Heart right ventricle (tissue), 16 donors: ENCODE data around the gene ZNF705A. TPM values are rescaled to one million over a fixed set of nuclear protein-coding genes. Genes with fewer than 3 reads are reported as not detected.
"Not testable (repeated sequence)": the region's sequence is repeated elsewhere in the genome, so short reads cannot be mapped to it uniquely, and the experiment has no call there.

ENCODE experiments used
- ATAC-seq, 8 donors: fragments of 200-7000 bp; cut with Tn5 transposase; one replicate each; pipeline ENCODE4 v1.9.1; 2020; ENCODE audit warnings: mild to moderate bottlenecking in 8 of 8, moderate library complexity in 8 of 8, moderate number of reproducible peaks in 1 of 8
- DNase-seq, 2 donors: peaks; one replicate each; pipeline ENCODE4 v3.0.0-alpha.2; 2020
- H3K27ac ChIP-seq, 10 donors: fragments of 200-600 bp; sonication (generic) in 2 of 10; one replicate each; pipeline versions ENCODE4 v1.5.0 to v1.8.0; 2020 to 2022; ENCODE audit warnings: mild to moderate bottlenecking in 3 of 10
- H3K27me3 ChIP-seq, 7 donors: fragments of 200-600 bp; one replicate each; pipeline ENCODE4 v1.8.0; 2021 to 2022; ENCODE audit warnings: mild to moderate bottlenecking in 2 of 7
- H3K36me3 ChIP-seq, 9 donors: fragments of 200-600 bp; sonication (generic) in 1 of 9; one replicate each; pipeline versions ENCODE4 v1.5.0 to v1.8.0; 2020 to 2022; ENCODE audit warnings: mild to moderate bottlenecking in 2 of 9
- H3K4me1 ChIP-seq, 9 donors: fragments of 200-600 bp; sonication (generic) in 1 of 9; one replicate each; pipeline versions ENCODE4 v1.5.0 to v1.8.0; 2020 to 2022; ENCODE audit warnings: mild to moderate bottlenecking in 4 of 9
- H3K4me3 ChIP-seq, 10 donors: fragments of 200-600 bp; sonication (generic) in 2 of 10; one replicate each; pipeline versions ENCODE4 v1.5.0 to v1.8.0; 2020 to 2022; ENCODE audit warnings: mild to moderate bottlenecking in 7 of 10, moderate library complexity in 2 of 10
- H3K9me3 ChIP-seq, 11 donors: fragments of 200-600 bp in 10 of 11; sonication (generic) in 2 of 11; one replicate each; pipeline versions ENCODE4 v1.5.0 to v1.8.0; 2013 to 2022; ENCODE audit warnings: mild to moderate bottlenecking in 2 of 11, control low read depth in 1 of 11, moderate library complexity in 1 of 11
- WGBS, 2 donors: extraction: QIAGEN DNeasy Blood & Tissue Kit; methylation state at CpG; one replicate each; pipeline ENCODE4 v1.1.7; 2013; ENCODE audit warnings: inconsistent platforms in 1 of 2; 5-methylcytosine and 5-hydroxymethylcytosine counted together
- intact Hi-C, 10 donors: fragments of 100-400 bp; cut with DNase I; formaldehyde crosslinking; loops; one replicate each; pipeline versions ENCODE4 v1.11.1 to v1.14.2; 2022
- polyA plus RNA-seq, 2 donors: library from polyadenylated mRNA; stranded (reverse); fragments of 200-250 nt; gene quantifications; one replicate each; pipeline ENCODE4 v1.2.3, GENCODE V29; 2013
- total RNA-seq, 10 donors: library from RNA; stranded (reverse); fragmentation: NEBNext Ultra II Directional in 3 of 10; extraction: Animal tissue kit (Norgen Biotek cat#: 25700) in 3 of 10; gene quantifications; one replicate each; pipeline versions ENCODE4 v1.2.1 to v1.2.4, GENCODE V29; 2021 to 2023
- TF ChIP-seq, protein P1 (sequence below), 9 donors: fragments of 200-600 bp; sonication (generic) in 2 of 9; IDR thresholded peaks; one replicate each; pipeline versions ENCODE4 v1.5.0 to v1.8.0; 2021 to 2022; ENCODE audit warnings: antibody characterized with exemption in 9 of 9, mild to moderate bottlenecking in 5 of 9, moderate library complexity in 1 of 9
- donor health status: Arrhythmogenic right ventricular cardiomyopathy.
- donor health status: ischemic (EF 13 %, LVEDD 7.1; RV severe dilation, severe dysfunction).
- donor health status: healthy with polysubstance abuse.
- donor health status: DM: no; HTN: yes; CAD: no.
- donor health status: DM: no; HTN: no; CAD: no.
- donor health status: ischemic (EF 25% LVEDD 6.9; RV normal size, moderate dysfunction).
- donor health status: ischemic (EF 25% LVEDD 5.7; RV mildly dilated, moderate dysfunction).
- donor health status: healthy.
- donor health status: DM: yes; HTN: yes; CAD: no.
- donor health status: Ischemic cardiomyopathy.
- donor health status: ischemic (EF 35%, LVEDD 5.7; RV mildly dilated, moderate dysfunction).
- donor health status: nonischemic (EF 11% LVEDD 7.7; RV severe dilation, severe dysfunction).
- donor health status: DM: yes; HTN: yes; CAD: no.
- donor health status: PGD.
- donor health status: ischemic (EF 29% LVEDD 5.4; RV normal size, mild dysfunction).
- donor health status: nonischemic (EF 23%, LVEDD 6.1; RV moderate dilation, normal function).

Gene ZNF705A
- total and polyA plus RNA-seq, 12 donors: not detected

DNA sequence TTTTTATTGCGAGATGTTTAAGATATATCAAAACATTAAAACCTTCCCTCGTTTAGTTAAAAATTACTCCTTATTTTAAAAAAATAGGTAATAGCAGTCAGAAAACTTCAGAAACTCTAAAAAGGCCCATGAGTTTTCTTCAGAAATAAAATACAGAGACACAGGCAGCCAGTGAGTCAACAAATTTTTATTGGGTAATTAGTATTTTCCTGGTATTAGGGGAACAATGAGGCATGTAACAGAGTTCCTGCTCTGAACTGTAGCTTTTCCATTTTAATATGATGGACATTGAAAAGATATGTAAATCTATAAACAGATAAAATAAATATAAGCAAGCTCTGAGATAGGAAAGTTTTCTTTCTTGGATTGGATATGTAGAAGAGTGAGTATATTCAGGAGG is 399 bp upstream of the ZNF705A start:
- TF ChIP-seq, protein P1, sequence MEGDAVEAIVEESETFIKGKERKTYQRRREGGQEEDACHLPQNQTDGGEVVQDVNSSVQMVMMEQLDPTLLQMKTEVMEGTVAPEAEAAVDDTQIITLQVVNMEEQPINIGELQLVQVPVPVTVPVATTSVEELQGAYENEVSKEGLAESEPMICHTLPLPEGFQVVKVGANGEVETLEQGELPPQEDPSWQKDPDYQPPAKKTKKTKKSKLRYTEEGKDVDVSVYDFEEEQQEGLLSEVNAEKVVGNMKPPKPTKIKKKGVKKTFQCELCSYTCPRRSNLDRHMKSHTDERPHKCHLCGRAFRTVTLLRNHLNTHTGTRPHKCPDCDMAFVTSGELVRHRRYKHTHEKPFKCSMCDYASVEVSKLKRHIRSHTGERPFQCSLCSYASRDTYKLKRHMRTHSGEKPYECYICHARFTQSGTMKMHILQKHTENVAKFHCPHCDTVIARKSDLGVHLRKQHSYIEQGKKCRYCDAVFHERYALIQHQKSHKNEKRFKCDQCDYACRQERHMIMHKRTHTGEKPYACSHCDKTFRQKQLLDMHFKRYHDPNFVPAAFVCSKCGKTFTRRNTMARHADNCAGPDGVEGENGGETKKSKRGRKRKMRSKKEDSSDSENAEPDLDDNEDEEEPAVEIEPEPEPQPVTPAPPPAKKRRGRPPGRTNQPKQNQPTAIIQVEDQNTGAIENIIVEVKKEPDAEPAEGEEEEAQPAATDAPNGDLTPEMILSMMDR (IDR thresholded peaks at IDR 0.05): no peak
- Histone ChIP-seq H3K4me3 (no peak overlapping the region), H3K9me3 (no peaks in the 10 kb centered on the region), H3K36me3 (no peaks in the 10 kb centered on the region), H3K4me1 (peaks cover 0 to 20% (median 0%) of the 10 kb centered on the region in 9 donors), H3K27me3 (peaks cover 0 to 23% (median 0%) of the 10 kb centered on the region in 7 donors), H3K27ac (peak overlapping the region in 3 of 10 donors; percentile 16 to 86 (median 48))
- DNase-seq: no peak
- WGBS, 2 donors: 96 to 97% methylated on average over 2 of the region's 2 CpGs
- intact Hi-C loops: no loop called here
- ATAC-seq: no peak

DNA sequence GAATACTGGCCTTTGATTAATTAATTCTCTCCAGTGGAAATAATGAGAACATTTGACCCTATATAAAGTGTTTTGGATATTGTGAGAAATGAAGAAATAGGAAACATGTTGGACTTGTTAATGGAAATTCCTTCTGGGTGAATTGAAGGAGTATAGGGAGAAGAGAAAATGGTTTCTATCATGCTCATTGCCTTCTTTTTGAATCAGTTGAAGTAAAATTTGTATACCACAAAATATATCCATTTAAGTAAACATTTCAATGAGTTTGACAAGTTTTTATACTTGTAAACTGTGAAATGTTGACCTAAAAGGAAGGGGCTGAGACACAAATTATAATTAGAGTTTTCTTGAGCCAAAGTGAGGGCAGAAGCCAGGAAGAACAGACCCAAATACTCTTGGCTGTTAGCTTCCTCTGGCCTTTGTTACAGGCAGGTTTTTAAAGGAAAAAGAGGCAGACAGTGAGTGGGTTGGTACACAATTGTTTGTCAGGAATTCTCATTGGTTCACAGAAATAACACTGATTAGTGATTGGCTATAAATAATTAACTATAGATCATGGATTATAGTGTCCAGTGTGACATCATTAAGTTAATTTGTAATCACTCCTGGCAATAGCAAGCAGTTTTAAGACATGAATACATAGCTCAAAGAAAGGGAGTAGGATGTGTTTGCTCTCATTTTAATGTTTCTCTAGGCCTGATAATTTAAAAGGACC is 826 bp downstream of the ZNF705A start:
- Histone ChIP-seq H3K27ac (peak overlapping the region in 2 of 10 donors; percentile 48 to 86), H3K4me3 (no peak overlapping the region), H3K27me3 (peaks cover 0 to 23% (median 0%) of the 10 kb centered on the region in 7 donors), H3K36me3 (no peaks in the 10 kb centered on the region), H3K4me1 (peaks cover 0 to 20% (median 0%) of the 10 kb centered on the region in 9 donors), H3K9me3 (no peaks in the 10 kb centered on the region)
- TF ChIP-seq, protein P1 (IDR thresholded peaks at IDR 0.05): no peak
- DNase-seq (no peak), ATAC-seq (no peak)
- intact Hi-C loops: no loop called here

DNA sequence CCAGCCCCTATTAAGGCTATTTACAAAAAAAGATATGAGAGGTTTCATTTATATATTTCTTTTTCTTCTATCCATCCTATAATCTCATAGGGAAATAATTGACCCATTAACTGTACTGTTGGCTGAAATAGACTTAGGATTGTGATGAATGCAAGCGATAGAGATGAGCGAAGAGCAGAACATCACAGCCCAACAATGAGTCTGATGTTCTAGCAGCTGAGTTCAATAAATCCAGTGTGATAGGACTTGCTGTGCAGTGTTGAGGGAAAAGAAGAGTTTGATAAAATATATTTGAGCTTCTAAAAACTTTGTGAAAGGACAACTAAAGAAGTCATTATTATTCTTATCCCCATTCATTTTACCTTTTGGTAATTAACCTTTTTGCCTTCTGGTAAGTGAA is 16.1 kb downstream of the ZNF705A start:
- WGBS, 2 donors: 81 to 97% methylated on average over 2 of the region's 2 CpGs
- H3K4me1 ChIP-seq, H3K36me3 ChIP-seq, H3K27ac ChIP-seq, ATAC-seq, DNase-seq, H3K9me3 ChIP-seq, H3K4me3 ChIP-seq: not testable (repeated sequence)
- peaks cover 0 to 10% (median 0%) of the 10 kb centered on the region in 7 donors for H3K27me3 ChIP-seq
- intact Hi-C loops: loop anchor here in 1 of 10 donors (10.0 kb wide), 1 partner anchor 58 kb away; no protein-coding TSS in a partner anchor

DNA sequence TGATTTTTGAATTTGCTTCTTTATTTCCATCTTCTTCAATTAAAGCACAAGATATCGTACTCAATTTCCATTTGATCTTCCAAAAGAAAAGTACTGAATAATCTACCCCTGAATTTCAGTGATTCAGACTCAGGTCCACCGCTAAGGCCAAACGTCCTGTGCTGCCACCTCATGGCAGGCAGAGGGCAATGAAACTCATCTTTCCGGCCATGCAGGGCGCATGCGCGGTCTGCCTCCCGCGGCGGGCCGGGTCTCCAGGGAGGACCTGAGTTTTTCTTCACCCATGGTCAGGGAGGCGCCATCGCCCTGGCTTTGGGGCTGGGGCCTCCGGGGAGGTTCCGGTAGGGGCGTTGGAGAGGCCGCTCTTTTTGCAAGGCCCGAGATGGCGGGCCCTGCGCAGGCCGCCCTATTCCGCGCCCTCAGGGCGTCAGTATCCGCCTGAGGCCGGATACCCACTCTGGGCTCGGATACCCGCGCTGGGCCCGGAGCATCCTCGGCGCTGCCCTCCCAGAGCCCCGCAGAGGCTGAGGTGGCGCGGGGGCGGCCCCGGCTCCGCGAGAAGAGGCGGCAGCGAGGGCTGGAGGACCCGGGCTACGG is 23.3 kb downstream of the ZNF705A start:
- H3K36me3 ChIP-seq, ATAC-seq, H3K27me3 ChIP-seq, H3K4me1 ChIP-seq, H3K9me3 ChIP-seq: not testable (repeated sequence)
- intact Hi-C loops: loop anchor here in 2 of 10 donors (10.0 kb wide), 2 partner anchors 65 to 75 kb away; no protein-coding TSS in a partner anchor
- 1% methylated on average over 37 to 41 of the region's 43 CpGs for WGBS, 2 donors
- peak; percentile 45 to 85 for DNase-seq
- H3K4me3 ChIP-seq: peak overlapping the region; percentile 62 to 97 (median 84)
- TF ChIP-seq, protein P1 (IDR thresholded peaks at IDR 0.05): peak; percentile 51 to 85 (median 81)
- H3K27ac ChIP-seq: peak overlapping the region; percentile 24 to 92 (median 80)

DNA sequence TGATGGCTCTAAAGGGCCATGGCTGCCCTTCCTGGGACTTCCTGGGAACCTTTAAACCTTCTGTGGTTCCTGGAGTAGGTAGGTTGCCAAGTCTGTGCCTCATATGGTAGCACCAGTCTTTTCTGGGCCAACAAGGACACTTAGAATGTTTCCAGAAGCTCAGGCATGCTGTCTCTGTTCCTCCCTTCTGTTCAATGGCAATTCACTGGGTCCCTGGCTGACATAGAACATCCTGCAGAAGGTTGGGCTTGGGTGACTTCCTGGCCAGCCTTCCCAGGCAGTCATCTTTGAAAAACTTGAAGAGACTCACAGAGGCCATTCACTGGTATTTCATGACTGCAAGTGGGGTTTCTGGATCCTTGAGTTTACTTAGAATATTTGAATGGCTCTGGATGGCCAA is 24.5 kb downstream of the ZNF705A start:
- ATAC-seq, H3K36me3 ChIP-seq, H3K9me3 ChIP-seq, H3K27me3 ChIP-seq, DNase-seq, H3K27ac ChIP-seq, H3K4me3 ChIP-seq, H3K4me1 ChIP-seq: not testable (repeated sequence)
- intact Hi-C loops: loop anchor here in 1 of 10 donors (10.0 kb wide), 1 partner anchor 76 kb away; no protein-coding TSS in a partner anchor

DNA sequence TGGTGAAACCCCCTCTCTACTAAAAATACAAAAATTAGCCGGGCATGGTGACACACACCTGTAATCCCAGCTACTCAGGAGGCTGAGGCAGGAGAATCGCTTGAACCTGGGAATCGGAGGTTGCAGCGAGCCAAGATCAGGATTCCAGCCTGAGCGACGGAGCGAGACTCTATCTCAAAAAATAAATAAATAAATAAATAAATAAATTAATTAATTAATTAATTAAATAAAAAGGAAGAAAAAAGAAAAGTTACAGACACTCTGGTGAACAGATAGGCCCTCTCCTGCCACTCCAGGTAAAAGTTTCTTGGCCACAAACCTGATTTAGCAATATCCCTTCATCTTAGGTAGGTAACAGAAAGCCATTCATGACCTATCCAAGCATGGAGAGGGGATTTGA is 26.1 kb downstream of the ZNF705A start:
- H3K36me3 ChIP-seq, ATAC-seq, DNase-seq, H3K27ac ChIP-seq, H3K9me3 ChIP-seq, H3K4me1 ChIP-seq, H3K4me3 ChIP-seq, H3K27me3 ChIP-seq: not testable (repeated sequence)
- 98% methylated on average over 7 of the region's 7 CpGs for WGBS, 2 donors
- intact Hi-C loops: loop anchor here in 1 of 10 donors (10.0 kb wide), 1 partner anchor 78 kb away; no protein-coding TSS in a partner anchor

DNA sequence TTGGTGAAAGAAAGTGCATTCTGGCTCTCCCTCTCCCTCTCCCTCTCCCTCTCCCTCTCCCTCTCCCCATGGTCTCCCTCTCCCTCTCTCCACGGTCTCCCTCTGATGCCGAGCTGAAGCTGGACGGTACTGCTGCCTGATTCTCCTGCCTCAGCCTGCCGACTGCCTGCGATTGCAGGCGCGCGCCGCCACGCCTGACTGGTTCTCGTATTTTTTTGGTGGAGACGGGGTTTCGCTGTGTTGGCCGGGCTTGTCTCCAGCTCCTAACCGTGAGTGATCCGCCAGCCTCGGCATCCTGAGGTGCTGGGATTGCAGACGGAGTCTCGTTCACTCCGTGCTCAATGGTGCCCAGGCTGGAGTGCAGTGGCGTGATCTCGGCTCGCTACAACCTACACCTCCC is 26.5 kb downstream of the ZNF705A start:
- not testable (repeated sequence) for DNase-seq, H3K27me3 ChIP-seq, ATAC-seq, H3K4me1 ChIP-seq, H3K36me3 ChIP-seq, H3K9me3 ChIP-seq, H3K27ac ChIP-seq, H3K4me3 ChIP-seq
- WGBS, 2 donors: 97 to 98% methylated on average over 21 to 23 of the region's 23 CpGs
- intact Hi-C loops: loop anchor here in 1 of 10 donors (10.0 kb wide), 1 partner anchor 79 kb away; no protein-coding TSS in a partner anchor

DNA sequence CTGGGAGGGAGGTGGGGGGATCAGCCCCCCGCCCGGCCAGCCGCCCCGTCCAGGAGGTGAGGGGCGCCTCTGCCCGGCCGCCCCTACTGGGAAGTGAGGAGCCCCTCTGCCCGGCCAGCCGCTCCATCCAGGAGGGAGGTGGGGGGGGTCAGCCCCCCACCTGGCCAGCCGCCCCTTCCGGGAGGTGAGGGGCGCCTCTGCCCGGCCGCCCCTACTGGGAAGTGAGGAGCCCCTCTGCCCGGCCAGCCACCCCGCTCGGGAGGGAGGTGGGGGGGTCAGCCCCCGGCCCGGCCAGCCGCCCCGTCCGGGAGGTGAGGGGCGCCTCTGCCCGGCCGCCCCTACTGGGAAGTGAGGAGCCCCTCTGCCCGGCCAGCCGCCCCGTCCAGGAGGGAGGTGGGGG is 27.4 kb downstream of the ZNF705A start:
- H3K36me3 ChIP-seq, H3K27me3 ChIP-seq, H3K9me3 ChIP-seq, H3K4me1 ChIP-seq, H3K4me3 ChIP-seq, ATAC-seq, H3K27ac ChIP-seq, DNase-seq: not testable (repeated sequence)
- WGBS, 2 donors: 94% methylated on average over 25 of the region's 28 CpGs; no CpG with 5 or more reads in 1 of the 2 donors
- intact Hi-C loops: loop anchor here in 1 of 10 donors (10.0 kb wide), 1 partner anchor 79 kb away; no protein-coding TSS in a partner anchor
